Muscle of leg (tissue), 11 donors: ENCODE results near the gene KNG1. TPM values are rescaled to one million over a fixed set of nuclear protein-coding genes. Genes with fewer than 3 reads are reported as not detected.

Experiments used
- DNase-seq: peaks from one replicate; pipeline ENCODE4 v3.0.0; 2013
- H3K27ac ChIP-seq: one replicate; pipeline ENCODE4 v1.5.1; 2013; ENCODE audit warnings: mild to moderate bottlenecking, low read length, control low read depth
- H3K27me3 ChIP-seq: one replicate; pipeline ENCODE4 v1.6.1; 2013; ENCODE audit warnings: low read length; ENCODE audit not compliant: control insufficient read depth, insufficient read depth
- H3K36me3 ChIP-seq: one replicate; pipeline ENCODE4 v1.6.1; 2013; ENCODE audit warnings: low read length; ENCODE audit not compliant: control insufficient read depth, insufficient read depth
- H3K4me1 ChIP-seq: one replicate; pipeline ENCODE4 v1.6.1; 2013; ENCODE audit warnings: low read length; ENCODE audit not compliant: control insufficient read depth, insufficient read depth
- H3K4me3 ChIP-seq: one replicate; pipeline ENCODE4 v1.5.1; 2013; ENCODE audit warnings: low read length, control low read depth
- H3K9me3 ChIP-seq: replicated peaks from 2 replicates; pipeline ENCODE4 v1.6.1; 2013; ENCODE audit warnings: low read depth, low read length; ENCODE audit not compliant: control insufficient read depth
- WGBS: methylation state at CpG from one replicate; pipeline ENCODE4 v1.1.5; 2013; ENCODE audit warnings: missing lambda C conversion rate; ENCODE audit not compliant: insufficient coverage; 5-methylcytosine and 5-hydroxymethylcytosine counted together
- polyA plus RNA-seq, 8 donors: library from polyadenylated mRNA; unstranded; fragments of 120-200 nt; gene quantifications; one replicate each; pipeline versions ENCODE4 v1.2.1 to v1.2.3, GENCODE V29; 2013; ENCODE audit warnings: inconsistent platforms in 1 of 8, low replicate concordance in 1 of 8; ENCODE audit not compliant: insufficient read length in 8 of 8, insufficient read depth in 1 of 8
- total RNA-seq: library from RNA; stranded (reverse); fragments of 120-200 nt; gene quantifications from one replicate; pipeline ENCODE4 v1.2.4, GENCODE V29; 2013

Gene KNG1
- total and polyA plus RNA-seq, 9 donors, result 0.05 to 1.5 (median 0.52) TPM; not detected in 4

- Histone ChIP-seq H3K27me3 (no peaks in the 10 kb centered on the region), H3K36me3 (no peaks in the 10 kb centered on the region), H3K4me3 (no peak overlapping the region), H3K9me3 (no peaks in the 10 kb centered on the region), H3K27ac (no peak overlapping the region), H3K4me1 (peaks cover 2% of the 10 kb centered on the region)
- no CpG with 5 or more reads among the region's 3 CpGs for WGBS
- DNase-seq, result no peak
Measured at GRCh38 chr3:186743666-186744065, 26.5 kb downstream of the KNG1 start.

- Histone ChIP-seq H3K27me3 (no peaks in the 10 kb centered on the region), H3K36me3 (no peaks in the 10 kb centered on the region), H3K4me1 (peaks cover 2% of the 10 kb centered on the region), H3K4me3 (no peak overlapping the region), H3K27ac (no peak overlapping the region), H3K9me3 (no peaks in the 10 kb centered on the region)
- 4% methylated on average over 7 of the region's 10 CpGs for WGBS
- peak; percentile 74 for DNase-seq
Measured at GRCh38 chr3:186746008-186746407, 28.8 kb downstream of the KNG1 start.

GRCh38 chr3:186750316-186750715, 33.2 kb downstream of the KNG1 start:
- H3K27me3 ChIP-seq, result peaks cover 3% of the 10 kb centered on the region
- H3K36me3 ChIP-seq, result no peaks in the 10 kb centered on the region
- no peak overlapping the region for H3K4me3 ChIP-seq
- DNase-seq, result no peak
- H3K4me1 ChIP-seq, result peaks cover 2% of the 10 kb centered on the region
- H3K27ac ChIP-seq, result no peak overlapping the region
- 100% methylated on average over 1 of the region's 2 CpGs for WGBS
- no peaks in the 10 kb centered on the region for H3K9me3 ChIP-seq

GRCh38 chr3:186751480-186751879, 34.3 kb downstream of the KNG1 start:
- WGBS, result 65% methylated on average over 2 of the region's 3 CpGs
- no peak overlapping the region for H3K4me3 ChIP-seq
- no peak for DNase-seq
- no peaks in the 10 kb centered on the region for H3K4me1 ChIP-seq
- H3K9me3 ChIP-seq, result no peaks in the 10 kb centered on the region
- no peaks in the 10 kb centered on the region for H3K36me3 ChIP-seq
- peaks cover 3% of the 10 kb centered on the region for H3K27me3 ChIP-seq
- no peak overlapping the region for H3K27ac ChIP-seq

- Histone ChIP-seq H3K4me1 (no peaks in the 10 kb centered on the region), H3K27ac (no peak overlapping the region), H3K9me3 (no peaks in the 10 kb centered on the region), H3K27me3 (peaks cover 9% of the 10 kb centered on the region), H3K4me3 (no peak overlapping the region), H3K36me3 (no peaks in the 10 kb centered on the region)
- WGBS, result no CpG with 5 or more reads among the region's 7 CpGs
- no peak for DNase-seq
Measured at GRCh38 chr3:186754006-186754405, 36.8 kb downstream of the KNG1 start.

- Histone ChIP-seq H3K4me3 (no peak overlapping the region), H3K4me1 (no peaks in the 10 kb centered on the region), H3K9me3 (no peaks in the 10 kb centered on the region), H3K36me3 (no peaks in the 10 kb centered on the region), H3K27me3 (peaks cover 9% of the 10 kb centered on the region), H3K27ac (no peak overlapping the region)
- no peak for DNase-seq
- WGBS, result 79% methylated on average over 4 of the region's 5 CpGs
Measured at GRCh38 chr3:186754871-186755270, 37.7 kb downstream of the KNG1 start.

- Histone ChIP-seq H3K27ac (no peak overlapping the region), H3K4me1 (no peaks in the 10 kb centered on the region), H3K27me3 (peaks cover 9% of the 10 kb centered on the region), H3K36me3 (no peaks in the 10 kb centered on the region), H3K9me3 (no peaks in the 10 kb centered on the region), H3K4me3 (no peak overlapping the region)
- WGBS, result no CpG with 5 or more reads among the region's 8 CpGs
- DNase-seq, result no peak
Measured at GRCh38 chr3:186757214-186757613, 40.1 kb downstream of the KNG1 start.

- Histone ChIP-seq H3K4me3 (no peak overlapping the region), H3K9me3 (no peaks in the 10 kb centered on the region), H3K36me3 (no peaks in the 10 kb centered on the region), H3K27me3 (peaks cover 9% of the 10 kb centered on the region), H3K4me1 (no peaks in the 10 kb centered on the region), H3K27ac (no peak overlapping the region)
- WGBS, result no CpG with 5 or more reads among the region's 8 CpGs
- no peak for DNase-seq
Measured at GRCh38 chr3:186757686-186758220, 40.6 kb downstream of the KNG1 start.

GRCh38 chr3:186759231-186759930, 42.2 kb downstream of the KNG1 start:
- no peak for DNase-seq

GRCh38 chr3:186760141-186760833, 43.1 kb downstream of the KNG1 start:
- no peak overlapping the region for H3K27ac ChIP-seq
- no peaks in the 10 kb centered on the region for H3K4me1 ChIP-seq
- DNase-seq, result no peak
- H3K36me3 ChIP-seq, result no peaks in the 10 kb centered on the region
- peaks cover 6% of the 10 kb centered on the region for H3K27me3 ChIP-seq
- whole genome bisulfite sequencing, result 92% methylated on average over 6 of the region's 10 CpGs
- no peaks in the 10 kb centered on the region for H3K9me3 ChIP-seq
- no peak overlapping the region for H3K4me3 ChIP-seq

More at GRCh38 chr3:186759231-186759930, 42.2 kb downstream of the KNG1 start:
- Histone ChIP-seq H3K27ac (no peak overlapping the region), H3K4me1 (no peaks in the 10 kb centered on the region), H3K36me3 (no peaks in the 10 kb centered on the region), H3K27me3 (peaks cover 6% of the 10 kb centered on the region), H3K9me3 (no peaks in the 10 kb centered on the region), H3K4me3 (no peak overlapping the region)
- 50% methylated on average over 1 of the region's 11 CpGs for WGBS
